Activated effector memory CD4-positive, alpha-beta T cell treated with anti-CD3 and anti-CD28 coated beads, Interleukin-2, amount 50 U/mL, for 16 hours (primary cell): ENCODE measurements around the gene SPARC.
A peak's percentile ranks its signal among the peaks of the same experiment; 100 is the strongest.

Experiments
- DNase-seq: peaks from one replicate; pipeline ENCODE4 v3.0.0-alpha.2; 2020

The SPARC gene

GRCh38 chr5:151618907-151619306, 67.8 kb downstream of the SPARC start:
- DNase-seq: no peak

- no peak for DNase-seq
Measured at GRCh38 chr5:151617841-151618710, 68.6 kb downstream of the SPARC start.

DNA sequence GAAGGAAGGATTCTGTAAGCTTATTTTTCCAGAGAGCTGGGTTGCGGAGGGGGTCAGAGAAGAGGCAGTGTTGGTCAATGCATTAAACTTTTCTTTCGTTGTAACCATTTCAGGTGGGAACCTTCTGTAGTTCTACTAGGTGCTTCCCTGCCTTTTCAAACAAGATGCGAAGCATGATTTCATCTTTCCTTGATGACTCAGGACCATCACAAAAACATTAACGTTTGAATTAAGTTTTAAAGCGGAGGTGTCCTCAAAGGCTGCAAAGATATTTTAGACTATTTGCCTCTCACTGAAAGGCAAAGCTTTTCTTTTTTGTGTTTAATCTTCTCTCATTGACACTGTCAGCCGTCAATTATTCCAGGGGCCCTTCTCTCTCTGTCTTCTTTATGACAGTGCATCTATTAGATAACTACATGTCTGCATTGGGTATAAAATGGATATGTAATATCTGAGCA, 69.3 kb downstream of the SPARC start:
- no peak for DNase-seq

GRCh38 chr5:151615431-151615830, 71.3 kb downstream of the SPARC start:
- no peak for DNase-seq

GRCh38 chr5:151614565-151614964, 72.2 kb downstream of the SPARC start:
- no peak for DNase-seq

- peak; percentile 73 for DNase-seq
Measured at GRCh38 chr5:151612689-151613427, 73.9 kb downstream of the SPARC start.

- no peak for DNase-seq
Measured at GRCh38 chr5:151611127-151611775, 75.5 kb downstream of the SPARC start.
